CD4-positive, alpha-beta T cell treated with Interferon gamma for 1 hour (primary cell): Measurements from ENCODE around the gene STX11.
A peak's percentile ranks its signal among the peaks of the same experiment; 100 is the strongest.
"Not testable (repeated sequence)": the region's sequence is repeated elsewhere in the genome, so short reads cannot be mapped to it uniquely, and the experiment has no call there.

Experiments used
- DNase-seq: peaks from one replicate; pipeline ENCODE4 v3.0.0-alpha.2; 2020

The STX11 gene

GRCh38 chr6:144179237-144179636, 28.9 kb downstream of the STX11 start:
- no peak for DNase-seq

- no peak for DNase-seq
Measured at GRCh38 chr6:144179828-144180227, 29.5 kb downstream of the STX11 start.

- DNase-seq, result not testable (repeated sequence)
Measured at GRCh38 chr6:144180354-144180753, 30.0 kb downstream of the STX11 start.

- no peak for DNase-seq
Measured at GRCh38 chr6:144181639-144182038, 31.3 kb downstream of the STX11 start.

GRCh38 chr6:144184186-144184585, 33.9 kb downstream of the STX11 start:
- DNase-seq, result not testable (repeated sequence)

GRCh38 chr6:144185133-144185836, 35.0 kb downstream of the STX11 start:
- no peak for DNase-seq

- no peak for DNase-seq
Measured at GRCh38 chr6:144186817-144187625, 36.7 kb downstream of the STX11 start.

- no peak for DNase-seq
Measured at GRCh38 chr6:144189351-144189750, 39.0 kb downstream of the STX11 start.

- DNase-seq, result no peak
Measured at GRCh38 chr6:144190080-144190479, 39.8 kb downstream of the STX11 start.

- no peak for DNase-seq
Measured at GRCh38 chr6:144190593-144190992, 40.3 kb downstream of the STX11 start.

GRCh38 chr6:144193181-144193580, 42.9 kb downstream of the STX11 start:
- DNase-seq, result no peak

GRCh38 chr6:144194293-144194810, 44.0 kb downstream of the STX11 start:
- no peak for DNase-seq

- no peak for DNase-seq
Measured at GRCh38 chr6:144195671-144196270, 45.5 kb downstream of the STX11 start.

GRCh38 chr6:144197919-144198318, 47.6 kb downstream of the STX11 start:
- DNase-seq, result no peak

- DNase-seq, result no peak
Measured at GRCh38 chr6:144202879-144203468, 52.7 kb downstream of the STX11 start.

GRCh38 chr6:144211160-144211559, 60.8 kb downstream of the STX11 start:
- DNase-seq, result no peak

- no peak for DNase-seq
Measured at GRCh38 chr6:144213315-144213714, 63.0 kb downstream of the STX11 start.

- DNase-seq, result no peak
Measured at GRCh38 chr6:144214029-144214428, 63.7 kb downstream of the STX11 start.

- DNase-seq, result peak; percentile 18
Measured at GRCh38 chr6:144214622-144215401, 64.5 kb downstream of the STX11 start.

GRCh38 chr6:144215402-144215931, 65.2 kb downstream of the STX11 start:
- no peak for DNase-seq

GRCh38 chr6:144215932-144216667, 65.8 kb downstream of the STX11 start:
- DNase-seq, result peak; percentile 92
